HT1080 (cell line): ENCODE data around the gene KLHDC9. TPM values are rescaled to one million over a fixed set of nuclear protein-coding genes. Genes with fewer than 3 reads are reported as not detected.
"Not testable (repeated sequence)": the region's sequence is repeated elsewhere in the genome, so short reads cannot be mapped to it uniquely, and the experiment has no call there.

Experiments used
- DNase-seq: peaks from one replicate; pipeline ENCODE4 v3.0.0-alpha.2; 2015; ENCODE audit warnings: low read depth
- total RNA-seq: library from RNA; depleted of rRNA; stranded (reverse); fragments of >200 nt; shearing (Covaris generic); gene quantifications from 2 replicates; pipeline ENCODE4 v1.2.3, GENCODE V29; 2014

Gene KLHDC9
- total RNA-seq, 1 experiment from 2014 or later = 0.51 TPM

GRCh38 chr1:161094481-161094880 lies 3.7 kb upstream of the KLHDC9 start:
- DNase-seq = no peak

GRCh38 chr1:161095230-161095629 lies 2.9 kb upstream of the KLHDC9 start:
- DNase-seq = no peak

- no peak for DNase-seq
These were observed 2.1 kb upstream of the KLHDC9 start for GRCh38 chr1:161096015-161096414.

- no peak for DNase-seq
These were observed 1.6 kb upstream of the KLHDC9 start for GRCh38 chr1:161096530-161096929.

GRCh38 chr1:161099090-161099802 lies 1.1 kb downstream of the KLHDC9 start:
- no peak for DNase-seq

- no peak for DNase-seq
These were observed 2.4 kb downstream of the KLHDC9 start for GRCh38 chr1:161100556-161100955.

GRCh38 chr1:161106431-161106830 lies 8.3 kb downstream of the KLHDC9 start:
- no peak for DNase-seq

- DNase-seq = no peak
These were observed 13.0 kb downstream of the KLHDC9 start for GRCh38 chr1:161111117-161111516.

- DNase-seq = no peak
These were observed 13.4 kb downstream of the KLHDC9 start for GRCh38 chr1:161111527-161111926.

- no peak for DNase-seq
These were observed 15.8 kb downstream of the KLHDC9 start for GRCh38 chr1:161113915-161114314.

GRCh38 chr1:161114556-161114955 lies 16.4 kb downstream of the KLHDC9 start:
- no peak for DNase-seq

GRCh38 chr1:161115132-161115711 lies 17.1 kb downstream of the KLHDC9 start:
- DNase-seq = peak; percentile 96

GRCh38 chr1:161115961-161116360 lies 17.8 kb downstream of the KLHDC9 start:
- DNase-seq = not testable (repeated sequence)

- DNase-seq = peak; percentile 84
These were observed 19.8 kb downstream of the KLHDC9 start, which contains the start of the genes NIT1 and PFDN2 for GRCh38 chr1:161117759-161118581. Gene NIT1, plus strand, starts transcription at chr1:161118105. Its CDS starts 72 bp downstream, at chr1:161118177. Gene PFDN2, minus strand, starts transcription at chr1:161118037. Its CDS starts 11 bp downstream, at chr1:161118026.

- peak; percentile 66 for DNase-seq
These were observed 21.1 kb downstream of the KLHDC9 start for GRCh38 chr1:161119092-161119903.

GRCh38 chr1:161121042-161121650 lies 23.0 kb downstream of the KLHDC9 start:
- DNase-seq = no peak

GRCh38 chr1:161121834-161122233 lies 23.7 kb downstream of the KLHDC9 start:
- DNase-seq = no peak

- no peak for DNase-seq
These were observed 24.8 kb downstream of the KLHDC9 start for GRCh38 chr1:161122967-161123366.

GRCh38 chr1:161127649-161128048 lies 29.5 kb downstream of the KLHDC9 start:
- DNase-seq = no peak

- no peak for DNase-seq
These were observed 30.6 kb downstream of the KLHDC9 start for GRCh38 chr1:161128591-161129420.
